GM23248 (cell line): ENCODE data around the gene BCAP31. TPM values are rescaled to one million over a fixed set of nuclear protein-coding genes. Genes with fewer than 3 reads are reported as not detected.

Experiments used
- DNase-seq: peaks from one replicate; pipeline ENCODE4 v3.0.0-alpha.2; 2015
- H2AFZ ChIP-seq: fragments of 200-600 bp; sonication (generic); 2 replicates; pipeline ENCODE4 v1.6.1; 2016; ENCODE audit warnings: antibody characterized with exemption
- H3F3A ChIP-seq: fragments of 200-600 bp; sonication (generic); 2 replicates; pipeline ENCODE4 v1.6.1; 2016; ENCODE audit warnings: mild to moderate bottlenecking, antibody characterized with exemption, mixed run types; ENCODE audit not compliant: insufficient read depth
- H3K27ac ChIP-seq: fragments of 200-600 bp; sonication (generic); 2 replicates; pipeline ENCODE4 v1.5.1; 2016; ENCODE audit warnings: mild to moderate bottlenecking
- H3K27me3 ChIP-seq: fragments of 200-600 bp; sonication (generic); replicated peaks from 2 replicates; pipeline ENCODE4 v1.6.1; 2016; ENCODE audit warnings: mild to moderate bottlenecking; ENCODE audit not compliant: insufficient read depth
- H3K36me3 ChIP-seq: fragments of 200-600 bp; sonication (generic); 2 replicates; pipeline ENCODE4 v1.6.1; 2016; ENCODE audit warnings: low read depth, mild to moderate bottlenecking
- H3K4me1 ChIP-seq: fragments of 200-600 bp; sonication (generic); 2 replicates; pipeline ENCODE4 v1.6.1; 2016; ENCODE audit warnings: mild to moderate bottlenecking; ENCODE audit not compliant: insufficient read depth
- H3K4me2 ChIP-seq: fragments of 200-600 bp; sonication (generic); one replicate; pipeline ENCODE4 v1.6.1; 2016; ENCODE audit warnings: mild to moderate bottlenecking; ENCODE audit not compliant: unreplicated experiment
- H3K4me3 ChIP-seq: fragments of 200-600 bp; sonication (generic); 2 replicates; pipeline ENCODE4 v1.5.1; 2016; ENCODE audit warnings: mild to moderate bottlenecking
- H3K79me2 ChIP-seq: fragments of 200-600 bp; sonication (generic); 2 replicates; pipeline ENCODE4 v1.6.1; 2016; ENCODE audit warnings: mild to moderate bottlenecking; ENCODE audit not compliant: insufficient read depth
- H3K9ac ChIP-seq: fragments of 200-600 bp; sonication (generic); 2 replicates; pipeline ENCODE4 v1.6.1; 2016; ENCODE audit warnings: mild to moderate bottlenecking
- H3K9me2 ChIP-seq: fragments of 200-600 bp; sonication (generic); 2 replicates; pipeline ENCODE4 v1.6.1; 2016; ENCODE audit warnings: mixed run types, mild to moderate bottlenecking, moderate library complexity; ENCODE audit not compliant: insufficient read depth
- H3K9me3 ChIP-seq: fragments of 200-600 bp; sonication (generic); one replicate; pipeline ENCODE4 v1.6.1; 2017; ENCODE audit warnings: low read depth
- H4K20me1 ChIP-seq: fragments of 200-600 bp; sonication (generic); 2 replicates; pipeline ENCODE4 v1.6.0; 2016; ENCODE audit not compliant: insufficient read depth
- EZH2 ChIP-seq: fragments of 200-600 bp; sonication (generic); IDR thresholded peaks from 2 replicates; pipeline ENCODE4 v1.6.1; 2018; ENCODE audit warnings: antibody characterized with exemption, mild to moderate bottlenecking; ENCODE audit not compliant: insufficient read depth, poor library complexity, severe bottlenecking
- EZH2phosphoT487 ChIP-seq: fragments of 200-600 bp; sonication (generic); IDR thresholded peaks from 2 replicates; pipeline ENCODE4 v1.6.1; 2018; ENCODE audit warnings: antibody characterized with exemption, moderate library complexity, mild to moderate bottlenecking, low read depth; ENCODE audit not compliant: insufficient read depth
- WGBS, 2 experiments: methylation state at CpG; one replicate each; pipeline ENCODE4 v1.1.6; 2015 to 2017; ENCODE audit warnings: low lambda C conversion rate in 2 of 2, low coverage in 1 of 2; ENCODE audit errors: missing lambda C conversion rate in 2 of 2; 5-methylcytosine and 5-hydroxymethylcytosine counted together
- in situ Hi-C: fragments of 300-500 bp; cut with MboI; formaldehyde crosslinking; loops from 2 replicates; pipeline ENCODE4 v1.15.0; 2020
- polyA plus RNA-seq: library from polyadenylated mRNA; unstranded; fragments of >200 nt; fragmentation: Nextera tagmentation; extraction: Ambion mirVana; gene quantifications from 2 replicates; pipeline ENCODE4 v1.2.1, GENCODE V29; 2016
- total RNA-seq: library from RNA; depleted of rRNA; stranded (reverse); fragments of >200 nt; shearing (Covaris generic); gene quantifications from 2 replicates; pipeline ENCODE4 v1.2.3, GENCODE V29; 2014

The BCAP31 gene
- total and polyA plus RNA-seq, 2 experiments from 2014 or later = 180 to 317 TPM

- H3K4me1 ChIP-seq = no peaks in the 10 kb centered on the region
- WGBS, 2 experiments = 94 to 100% methylated on average over 7 to 13 of the region's 18 CpGs
- no peak overlapping the region for H3K27ac ChIP-seq
- no peak for TF ChIP-seq EZH2phosphoT487
- no peak for TF ChIP-seq EZH2
- no peaks in the 10 kb centered on the region for H4K20me1 ChIP-seq
- no peaks in the 10 kb centered on the region for H3K9me3 ChIP-seq
- no peak overlapping the region for H3K9ac ChIP-seq
- no peak overlapping the region for H2AFZ ChIP-seq
- no peak overlapping the region for H3K4me2 ChIP-seq
- H3F3A ChIP-seq = no peaks in the 10 kb centered on the region
- in situ Hi-C loops = no loop called here
- no peaks in the 10 kb centered on the region for H3K27me3 ChIP-seq
- DNase-seq = no peak
- 0 out of 2 replicates have a peak, but pooled peaks cover 5% of the 10 kb centered on the region for H3K79me2 ChIP-seq
- H3K36me3 ChIP-seq = no peaks in the 10 kb centered on the region
- no peaks in the 10 kb centered on the region for H3K9me2 ChIP-seq
- no peak overlapping the region for H3K4me3 ChIP-seq
Measured at GRCh38 chrX:153704021-153704526, 20.1 kb downstream of the BCAP31 start.

GRCh38 chrX:153703036-153703370, 21.2 kb downstream of the BCAP31 start:
- Histone ChIP-seq H3K4me1 (no peaks in the 10 kb centered on the region), H3K4me2 (no peak overlapping the region), H3K9me2 (no peaks in the 10 kb centered on the region), H2AFZ (no peak overlapping the region), H3K36me3 (no peaks in the 10 kb centered on the region), H3K9ac (no peak overlapping the region), H3K9me3 (no peaks in the 10 kb centered on the region), H3K4me3 (no peak overlapping the region), H3K27ac (no peak overlapping the region), H3F3A (no peaks in the 10 kb centered on the region), H3K79me2 (0 out of 2 replicates have a peak, but pooled peaks cover 4% of the 10 kb centered on the region), H4K20me1 (no peaks in the 10 kb centered on the region), H3K27me3 (no peaks in the 10 kb centered on the region)
- 98 to 100% methylated on average over 2 to 11 of the region's 16 CpGs for WGBS, 2 experiments
- in situ Hi-C loops = no loop called here
- DNase-seq = no peak
- TF ChIP-seq EZH2 (no peak), EZH2phosphoT487 (no peak)

- Histone ChIP-seq H3F3A (no peaks in the 10 kb centered on the region), H2AFZ (no peak overlapping the region), H3K9ac (no peak overlapping the region), H3K79me2 (no peaks in the 10 kb centered on the region), H3K4me1 (no peaks in the 10 kb centered on the region), H3K27me3 (no peaks in the 10 kb centered on the region), H3K4me3 (no peak overlapping the region), H3K9me2 (no peaks in the 10 kb centered on the region), H3K9me3 (no peaks in the 10 kb centered on the region), H3K36me3 (no peaks in the 10 kb centered on the region), H3K4me2 (no peak overlapping the region), H3K27ac (no peak overlapping the region), H4K20me1 (no peaks in the 10 kb centered on the region)
- TF ChIP-seq EZH2 = no peak
- TF ChIP-seq EZH2phosphoT487 = no peak
- WGBS, 2 experiments = 87% methylated on average over 19 to 21 of the region's 23 CpGs
- in situ Hi-C loops = no loop called here
- DNase-seq = no peak
Measured at GRCh38 chrX:153702336-153703035, 21.7 kb downstream of the BCAP31 start.

GRCh38 chrX:153701706-153702105, 22.5 kb downstream of the BCAP31 start:
- 98% methylated on average over 8 to 9 of the region's 12 CpGs for WGBS, 2 experiments
- no peak overlapping the region for H2AFZ ChIP-seq
- TF ChIP-seq EZH2 (no peak), EZH2phosphoT487 (no peak)
- no peak overlapping the region for H3K4me3 ChIP-seq
- H3K27me3 ChIP-seq = no peaks in the 10 kb centered on the region
- in situ Hi-C loops = no loop called here
- H3K4me1 ChIP-seq = no peaks in the 10 kb centered on the region
- H3K9ac ChIP-seq = no peak overlapping the region
- H3K4me2 ChIP-seq = no peak overlapping the region
- no peaks in the 10 kb centered on the region for H3K36me3 ChIP-seq
- no peaks in the 10 kb centered on the region for H3K79me2 ChIP-seq
- H3K27ac ChIP-seq = no peak overlapping the region
- no peaks in the 10 kb centered on the region for H4K20me1 ChIP-seq
- no peaks in the 10 kb centered on the region for H3F3A ChIP-seq
- DNase-seq = no peak
- no peaks in the 10 kb centered on the region for H3K9me3 ChIP-seq
- H3K9me2 ChIP-seq = no peaks in the 10 kb centered on the region

- DNase-seq = no peak
- no peak overlapping the region for H3K9ac ChIP-seq
- H3K4me1 ChIP-seq = no peaks in the 10 kb centered on the region
- no peak overlapping the region for H3K4me2 ChIP-seq
- in situ Hi-C loops = no loop called here
- no peaks in the 10 kb centered on the region for H3K27me3 ChIP-seq
- TF ChIP-seq EZH2phosphoT487 (no peak), EZH2 (no peak)
- no peak overlapping the region for H3K4me3 ChIP-seq
- 63 to 71% methylated on average over 4 to 5 of the region's 6 CpGs for WGBS, 2 experiments
- no peaks in the 10 kb centered on the region for H3F3A ChIP-seq
- H4K20me1 ChIP-seq = no peaks in the 10 kb centered on the region
- no peaks in the 10 kb centered on the region for H3K9me2 ChIP-seq
- H3K79me2 ChIP-seq = no peaks in the 10 kb centered on the region
- no peak overlapping the region for H2AFZ ChIP-seq
- H3K9me3 ChIP-seq = no peaks in the 10 kb centered on the region
- no peaks in the 10 kb centered on the region for H3K36me3 ChIP-seq
- no peak overlapping the region for H3K27ac ChIP-seq
Measured at GRCh38 chrX:153700967-153701366, 23.2 kb downstream of the BCAP31 start.
